GM21825 (cell line): ENCODE data around the gene EPHB6.

Experiments
- ATAC-seq: cut with Tn5 transposase; IDR thresholded peaks from one replicate; pipeline ENCODE4 v1.9.1; 2021; ENCODE audit warnings: mild to moderate bottlenecking, moderate library complexity; ENCODE audit not compliant: unreplicated experiment

Gene EPHB6

DNA sequence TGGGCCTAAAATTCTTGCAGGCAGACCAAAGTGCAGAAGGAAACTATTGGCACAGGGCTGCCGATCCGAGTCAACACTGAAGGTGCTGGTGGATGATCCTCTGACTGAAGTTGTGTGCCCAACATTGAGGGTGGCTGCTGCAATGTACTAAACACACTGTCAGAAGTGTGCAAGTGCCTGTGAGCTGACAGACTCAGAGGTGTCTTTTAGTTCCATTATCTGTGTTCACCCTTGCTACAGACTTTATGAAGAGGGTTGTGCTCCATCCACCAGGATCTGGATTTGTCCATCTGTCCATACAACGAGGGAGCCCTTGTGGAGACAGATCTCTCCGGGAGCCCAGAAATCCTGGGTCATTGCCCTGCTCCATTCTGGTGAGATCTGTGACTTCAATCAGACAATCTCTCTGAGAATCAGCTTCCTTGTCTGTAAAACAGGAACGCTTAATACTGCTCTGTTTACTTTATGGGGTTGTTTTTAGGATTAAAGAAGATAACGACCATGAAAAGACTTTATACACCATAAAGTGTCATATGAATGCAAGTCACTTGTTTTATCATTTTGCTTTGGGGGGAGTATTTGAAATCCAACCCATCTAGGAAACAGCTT, 40.2 kb downstream of the EPHB6 start:
- ATAC-seq, result no peak

DNA sequence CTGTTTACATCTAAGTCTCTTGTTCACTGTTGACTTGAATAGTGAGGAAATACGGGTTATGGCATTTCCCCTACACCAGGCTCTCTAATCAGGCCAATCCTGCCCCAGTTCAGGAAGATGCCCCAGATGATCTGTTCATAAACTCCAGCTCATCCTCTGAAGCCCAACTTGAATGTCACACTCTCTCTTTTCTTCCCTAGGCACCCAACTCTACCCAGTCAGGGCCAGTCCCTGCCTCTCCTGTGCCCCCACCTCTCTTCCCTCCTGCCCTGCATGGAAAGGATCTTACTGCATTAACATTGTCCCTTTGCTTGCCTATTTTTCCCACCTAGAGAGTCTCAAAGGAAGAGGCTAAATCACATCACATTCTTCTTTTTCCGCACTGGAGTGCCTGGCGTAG, 41.3 kb downstream of the EPHB6 start:
- ATAC-seq, result no peak

DNA sequence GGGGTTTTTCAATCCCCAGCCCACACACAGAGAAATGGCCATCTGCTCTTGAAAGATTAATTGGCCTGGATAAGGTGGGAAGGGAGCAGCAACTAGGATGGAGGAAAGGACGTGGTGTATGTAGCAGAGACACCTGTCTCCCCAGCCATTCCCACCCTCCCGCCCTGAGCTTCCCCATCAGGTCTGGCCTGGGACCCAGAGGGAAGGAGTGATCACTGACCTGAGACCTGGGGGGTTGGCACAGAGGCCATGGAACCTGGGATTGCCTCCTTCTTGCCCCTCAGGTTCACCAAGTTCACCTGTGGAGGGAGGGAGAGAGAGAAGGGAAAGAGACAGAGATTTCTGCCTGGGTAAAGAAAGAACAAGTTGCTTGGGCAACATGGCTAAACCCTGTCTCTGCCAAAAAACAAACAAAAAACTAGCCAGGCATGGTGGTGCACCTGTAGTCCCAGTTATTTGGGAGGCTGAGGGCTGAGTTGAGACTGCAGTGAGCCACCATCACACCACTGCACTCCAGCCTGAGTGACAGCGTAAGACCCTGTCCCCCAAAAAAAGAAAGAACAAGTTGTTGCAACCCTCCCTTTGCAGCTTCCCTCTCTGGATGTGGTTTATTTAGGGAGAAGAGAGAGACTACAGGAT, 42.0 kb downstream of the EPHB6 start:
- ATAC-seq, result no peak

DNA sequence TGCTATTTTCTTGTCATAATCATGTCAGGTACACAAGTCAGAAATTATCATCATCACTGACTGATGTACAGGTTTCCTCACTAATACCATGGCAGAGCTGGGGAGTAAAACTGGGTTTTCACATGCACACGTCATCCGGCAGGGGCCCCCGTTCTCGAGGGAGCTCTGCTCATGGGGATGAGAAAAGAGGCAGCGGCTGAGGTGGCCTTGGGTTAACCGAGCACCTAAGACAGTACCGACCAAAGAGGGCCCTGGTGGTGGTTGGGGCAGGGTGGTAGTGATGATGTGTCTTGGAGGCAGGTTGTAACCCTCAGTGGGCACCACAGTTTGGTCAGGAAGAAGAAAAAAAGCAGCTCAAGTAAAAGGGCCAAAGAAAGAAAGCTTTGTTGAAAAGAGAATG, 42.8 kb downstream of the EPHB6 start:
- no peak for ATAC-seq

DNA sequence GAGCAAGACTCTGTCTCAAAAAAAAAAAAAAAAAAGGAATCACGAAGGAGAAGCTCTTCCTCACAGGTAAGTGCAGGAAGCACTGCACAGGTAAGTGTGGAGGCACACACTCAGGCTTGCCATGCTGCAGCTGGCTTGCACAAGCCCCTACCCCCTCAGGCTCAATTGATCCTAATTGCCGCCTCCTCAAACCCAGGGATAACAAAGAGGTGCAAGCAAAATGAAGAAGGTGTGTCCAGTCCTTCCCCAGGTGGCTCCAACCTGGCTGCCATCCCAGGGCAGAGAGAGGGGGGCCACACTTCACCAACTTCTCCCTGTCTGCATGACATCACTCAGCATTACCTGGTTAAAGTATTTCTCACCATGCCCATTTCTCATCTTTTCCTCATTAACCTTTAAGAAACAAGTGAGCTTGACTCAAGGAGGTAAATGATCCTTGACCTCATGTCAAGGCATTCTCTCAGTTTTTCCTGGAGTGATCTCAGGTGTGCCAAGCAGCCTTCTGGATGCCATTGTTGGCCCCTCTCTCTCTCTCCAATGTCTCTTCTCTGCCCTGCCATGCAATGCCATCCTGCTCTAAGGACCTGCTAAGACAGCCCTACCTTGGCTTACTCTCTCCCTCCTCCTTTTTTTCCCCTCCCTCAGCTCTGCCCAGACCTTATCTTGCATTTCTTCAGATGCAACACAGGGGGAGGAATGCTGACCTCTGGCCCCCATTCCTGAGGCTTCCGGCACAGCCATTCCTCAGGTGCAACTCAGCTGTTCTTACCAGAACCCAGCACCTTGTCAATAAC, 43.7 kb downstream of the EPHB6 start:
- ATAC-seq, result no peak

DNA sequence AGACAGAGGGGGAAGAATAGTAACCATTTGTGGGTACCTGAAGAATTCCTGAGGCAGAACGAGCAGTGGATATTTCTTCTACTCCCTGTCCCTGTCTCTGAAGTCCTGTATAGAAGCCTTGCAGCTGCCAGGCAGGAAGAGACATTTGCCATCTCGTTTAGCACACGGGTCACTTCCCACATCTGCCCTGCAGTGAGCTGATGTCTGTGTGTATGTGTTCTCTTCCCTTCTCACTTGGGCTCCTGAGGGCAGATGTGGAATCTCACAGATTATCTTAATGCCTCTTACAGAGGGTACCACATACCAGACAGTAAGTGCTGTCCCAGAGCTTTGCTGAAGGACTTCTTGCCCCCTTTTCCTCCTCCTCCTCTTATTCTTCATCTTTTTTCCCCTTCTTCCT, 44.8 kb downstream of the EPHB6 start:
- no peak for ATAC-seq

DNA sequence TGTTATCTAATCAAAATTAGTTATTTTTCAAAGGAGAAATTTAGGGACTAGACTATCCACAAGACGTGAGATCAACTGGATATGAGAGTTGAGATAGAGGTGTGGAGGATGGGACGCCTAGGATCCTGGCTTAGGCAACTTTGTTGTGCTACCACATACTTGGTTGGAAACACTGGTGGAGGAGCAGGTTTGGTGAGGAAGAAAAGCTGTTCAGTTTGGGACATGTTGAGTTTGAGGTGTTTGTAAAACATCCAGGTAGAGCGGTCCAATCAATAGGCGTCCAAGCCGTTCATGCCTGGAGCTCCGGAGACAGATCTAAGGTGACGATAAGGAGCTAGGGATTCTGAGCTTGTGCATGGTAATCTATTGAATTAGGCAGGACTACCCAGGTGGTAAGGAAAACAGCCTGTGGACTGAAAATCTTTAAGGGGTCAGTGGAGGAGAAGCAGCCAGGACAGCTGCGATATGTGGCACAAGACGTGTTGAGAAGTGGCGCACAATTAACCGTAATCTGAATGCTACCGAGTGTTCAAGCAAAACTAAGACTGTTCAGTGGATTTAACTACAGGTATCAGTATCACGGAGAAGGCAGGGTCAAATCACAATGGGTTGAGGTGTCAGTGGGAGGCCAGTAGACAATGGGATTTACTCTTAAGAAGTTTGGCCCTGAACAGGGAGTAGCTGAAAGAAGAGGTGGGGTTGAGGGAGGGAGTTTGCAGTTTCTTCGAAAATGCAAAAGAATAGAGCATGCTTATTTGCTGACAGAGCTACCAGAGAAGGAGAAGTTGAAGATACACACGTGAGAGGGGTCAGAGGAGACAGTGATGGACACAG, 46.8 kb downstream of the EPHB6 start:
- ATAC-seq, result no peak

DNA sequence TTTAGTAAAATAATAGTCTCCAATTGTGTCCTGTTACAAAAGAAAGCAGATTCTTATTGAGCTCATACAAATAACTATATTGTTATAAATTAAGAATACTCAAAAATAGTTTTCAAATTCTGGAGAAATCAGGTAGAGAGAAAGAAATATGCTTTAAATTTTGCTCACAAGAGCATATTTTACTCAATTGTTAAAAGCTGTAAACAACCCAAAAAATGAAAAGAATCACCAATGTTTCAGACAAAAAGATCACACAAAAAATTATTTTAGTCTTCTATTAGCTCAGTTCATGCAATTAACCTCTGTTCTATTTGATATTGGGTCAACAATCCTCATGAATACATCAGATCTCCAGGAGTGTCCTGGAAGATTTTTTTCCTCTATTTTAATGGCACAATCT, 49.3 kb downstream of the EPHB6 start:
- ATAC-seq, result no peak

DNA sequence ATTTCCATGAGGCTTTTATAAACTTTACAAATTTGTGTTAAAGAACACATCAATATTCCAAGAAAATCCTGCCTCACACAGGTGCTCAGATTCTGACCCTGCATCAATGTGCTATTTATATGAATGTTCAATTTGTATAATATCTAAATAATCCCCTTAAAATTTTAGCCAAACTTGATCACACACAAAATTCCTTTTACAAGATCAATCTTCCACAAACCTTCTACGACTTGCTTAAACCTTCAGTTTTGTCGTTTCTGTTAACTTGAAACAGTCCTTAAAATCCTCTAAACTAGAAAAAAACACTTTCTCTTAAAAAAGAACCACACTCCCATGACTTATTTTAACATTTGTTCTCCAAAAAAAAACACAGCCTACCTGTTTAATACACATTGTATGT, 50.9 kb downstream of the EPHB6 start:
- no peak for ATAC-seq

DNA sequence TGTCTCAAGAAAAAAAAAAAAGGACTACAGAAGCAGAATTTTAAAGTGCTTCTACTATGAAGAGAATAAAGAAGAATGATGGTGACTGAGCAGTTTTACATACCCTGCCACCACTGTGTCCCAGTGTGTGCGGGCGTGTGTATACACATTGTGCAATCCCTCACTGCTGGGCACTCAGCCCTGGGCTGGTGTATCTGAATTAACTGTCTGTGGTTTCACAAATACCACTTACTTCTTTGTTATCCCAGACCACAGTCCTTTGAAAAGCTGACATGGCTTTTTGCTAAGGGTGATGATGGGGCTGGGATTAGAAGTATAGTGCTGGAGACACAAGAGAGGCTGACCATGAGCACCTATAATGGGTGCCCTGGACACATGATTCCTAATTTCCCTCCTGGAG, 51.8 kb downstream of the EPHB6 start:
- no peak for ATAC-seq

DNA sequence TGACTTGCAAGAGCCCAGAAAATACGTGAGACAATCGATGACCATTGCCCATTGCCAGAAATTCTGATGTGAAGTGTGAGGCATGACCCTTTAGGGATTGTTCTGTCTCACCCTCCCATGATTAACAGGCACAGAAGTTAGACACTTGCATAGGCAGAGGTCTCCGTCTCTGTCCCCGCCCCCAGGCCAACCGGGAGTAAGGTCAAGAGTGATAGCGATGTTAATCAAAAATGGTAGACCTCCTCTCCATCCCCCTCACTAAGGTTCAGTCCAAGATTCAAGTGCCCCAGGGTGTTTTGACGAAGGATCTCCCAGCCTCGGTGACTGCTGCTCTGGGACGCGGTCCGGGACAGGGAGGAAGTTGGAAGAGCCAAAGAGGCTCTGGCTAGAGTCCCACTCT, 53.4 kb downstream of the EPHB6 start:
- no peak for ATAC-seq

DNA sequence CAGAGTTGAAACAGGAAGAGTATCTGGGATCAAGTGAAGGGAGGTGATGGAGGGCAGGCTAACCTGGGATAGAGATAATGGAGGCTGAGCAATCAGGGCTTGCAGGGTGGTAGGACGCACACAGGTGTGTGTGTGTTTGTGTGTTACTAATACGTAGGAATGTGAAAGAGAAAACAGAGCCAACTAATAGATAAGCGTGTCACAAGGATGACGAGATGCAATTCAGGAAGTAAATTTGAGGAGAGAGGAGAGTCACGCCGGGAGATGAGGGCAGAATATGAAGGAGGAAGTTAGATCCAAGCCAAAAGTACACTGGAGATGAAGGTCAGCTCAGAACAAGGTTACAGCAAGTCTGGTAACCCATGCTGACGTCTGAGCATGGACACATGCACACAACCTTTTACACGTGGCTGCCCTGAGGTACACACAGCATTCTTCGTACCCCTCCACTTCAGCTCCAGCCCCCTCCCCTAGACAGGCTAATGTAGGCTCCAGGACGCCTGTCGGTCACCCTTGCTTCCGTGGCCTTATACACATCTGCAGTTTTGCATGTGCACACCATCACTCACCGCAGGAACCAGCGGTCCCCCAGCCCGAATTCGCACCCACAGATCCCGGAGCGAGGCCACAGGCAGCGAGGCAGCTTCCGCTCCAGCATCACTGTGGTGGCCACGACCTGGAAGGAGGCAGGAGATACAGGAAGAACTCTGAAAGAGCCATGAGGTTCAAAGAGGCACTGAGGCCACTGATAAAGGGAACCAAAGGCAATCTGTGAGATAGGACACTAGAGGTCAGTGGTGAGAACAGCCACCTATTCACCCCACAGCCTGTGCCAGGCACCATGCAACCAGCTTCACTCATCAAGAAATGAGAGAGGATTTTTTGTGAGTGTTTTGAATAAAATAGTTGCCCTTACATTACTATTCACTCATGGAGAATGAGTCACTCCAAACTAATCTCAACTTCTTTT, 54.3 kb downstream of the EPHB6 start:
- no peak for ATAC-seq

DNA sequence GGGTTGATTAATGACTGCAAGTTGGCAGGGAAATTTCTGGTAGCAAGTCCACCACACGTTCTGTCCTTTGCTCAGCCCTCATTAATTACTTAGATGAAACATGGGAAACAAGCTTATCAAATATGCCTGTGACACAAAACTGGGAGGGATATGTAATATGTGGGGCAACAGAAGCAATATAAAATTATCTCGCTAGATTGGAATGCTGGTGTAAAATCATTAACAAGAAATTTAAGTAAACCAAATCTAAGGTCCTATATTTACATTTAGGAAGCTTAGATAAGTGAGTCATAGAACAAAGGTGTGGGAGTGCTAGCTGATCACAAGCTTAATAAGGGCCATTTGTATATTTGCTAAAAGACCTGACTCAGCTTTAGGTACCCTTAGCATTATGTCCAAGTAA, 55.2 kb downstream of the EPHB6 start:
- no peak for ATAC-seq

DNA sequence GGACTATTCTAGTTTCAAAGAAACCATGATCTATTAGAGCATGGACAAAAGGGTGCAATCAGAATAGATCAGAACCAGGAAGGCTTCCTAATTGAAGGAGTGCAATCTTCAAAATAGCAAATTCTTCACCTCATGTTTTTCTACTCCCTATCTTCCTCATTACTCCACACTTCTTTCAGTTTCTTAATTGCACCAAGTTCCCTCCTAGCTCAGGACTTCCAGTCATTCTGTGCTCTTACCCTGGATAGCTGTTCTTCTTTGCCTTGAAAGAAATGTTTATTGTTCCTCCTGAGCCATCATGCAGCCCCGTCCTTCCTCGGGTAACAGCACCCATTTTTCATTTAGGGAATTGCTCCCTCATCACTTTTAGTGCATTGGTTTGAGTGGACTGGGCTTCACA, 55.6 kb downstream of the EPHB6 start:
- no peak for ATAC-seq

DNA sequence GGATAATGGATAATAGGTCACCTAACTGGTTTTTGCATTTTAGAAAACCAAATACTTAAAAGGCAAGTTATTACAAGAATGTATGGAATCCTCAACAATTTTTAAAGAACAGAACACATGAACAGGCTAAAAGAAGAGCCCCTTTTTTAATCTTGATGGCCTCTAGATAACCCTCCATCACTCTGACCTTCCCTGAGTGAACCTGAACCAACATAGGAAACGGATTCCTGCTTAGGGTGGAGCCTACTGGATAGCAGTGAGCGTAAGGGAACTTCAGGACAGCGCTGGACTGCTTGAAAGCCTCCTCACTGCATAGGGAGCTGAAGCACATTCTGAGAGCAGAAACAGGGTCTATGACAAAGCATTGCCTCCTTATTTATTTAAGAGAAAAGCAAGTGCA, 58.2 kb downstream of the EPHB6 start:
- no peak for ATAC-seq

DNA sequence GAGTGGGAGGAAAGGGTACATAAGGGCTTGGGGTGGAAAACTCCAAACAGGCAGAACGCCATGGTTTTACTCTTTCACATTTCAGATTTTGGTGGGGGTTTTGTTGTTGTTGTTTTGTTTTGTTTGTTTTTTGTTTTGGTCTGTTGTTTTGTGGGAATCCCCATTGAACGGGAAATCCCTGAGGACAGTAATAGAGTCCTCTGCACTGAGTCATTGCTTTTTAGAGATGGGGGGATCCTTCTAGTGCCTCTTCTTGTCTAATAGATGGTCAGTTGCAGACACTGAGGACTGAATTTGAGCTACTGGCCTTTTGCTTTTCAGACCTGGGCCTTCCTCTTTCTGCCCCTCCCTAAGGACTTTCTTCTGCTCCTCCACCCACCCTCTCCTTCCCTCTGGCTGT, 58.7 kb downstream of the EPHB6 start:
- ATAC-seq, result no peak

DNA sequence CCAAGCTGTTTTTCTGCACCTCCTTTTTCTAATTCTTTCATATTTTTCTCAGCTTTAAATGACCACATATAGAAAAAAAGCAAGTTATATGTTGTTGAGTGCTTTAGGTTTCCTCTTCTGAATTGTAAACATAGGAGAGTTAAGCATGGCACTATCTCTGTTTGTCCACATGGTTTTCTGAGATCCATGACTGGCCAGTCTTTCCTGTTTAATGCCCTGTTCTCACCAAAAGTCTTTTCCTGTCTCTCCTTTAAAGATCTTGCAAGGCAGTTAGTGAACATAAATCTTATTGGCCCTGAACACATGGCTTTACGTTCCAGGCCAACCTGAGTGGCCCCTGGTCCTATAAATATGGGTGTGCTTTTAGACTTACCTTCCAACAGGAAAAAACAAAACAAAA, 59.2 kb downstream of the EPHB6 start:
- ATAC-seq, result no peak

DNA sequence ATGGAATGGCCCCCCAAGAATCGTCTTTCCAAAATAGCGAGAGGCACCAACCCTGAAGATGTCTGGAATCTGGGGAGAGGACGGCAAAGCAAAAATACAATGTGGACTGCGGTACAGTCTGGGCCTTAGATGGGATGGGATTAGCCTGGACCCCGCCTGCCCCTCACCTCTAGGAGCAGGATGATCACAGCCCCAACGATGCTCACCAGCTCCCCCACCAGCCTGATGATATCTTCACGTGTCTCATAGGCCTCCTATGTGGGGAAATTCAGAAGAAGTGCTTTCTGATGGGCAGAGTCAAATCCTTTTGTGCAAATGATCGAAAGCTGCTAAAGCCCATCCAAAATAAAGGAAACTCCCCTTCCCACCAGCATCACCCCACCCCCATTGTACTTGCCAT, 60.4 kb downstream of the EPHB6 start:
- no peak for ATAC-seq

DNA sequence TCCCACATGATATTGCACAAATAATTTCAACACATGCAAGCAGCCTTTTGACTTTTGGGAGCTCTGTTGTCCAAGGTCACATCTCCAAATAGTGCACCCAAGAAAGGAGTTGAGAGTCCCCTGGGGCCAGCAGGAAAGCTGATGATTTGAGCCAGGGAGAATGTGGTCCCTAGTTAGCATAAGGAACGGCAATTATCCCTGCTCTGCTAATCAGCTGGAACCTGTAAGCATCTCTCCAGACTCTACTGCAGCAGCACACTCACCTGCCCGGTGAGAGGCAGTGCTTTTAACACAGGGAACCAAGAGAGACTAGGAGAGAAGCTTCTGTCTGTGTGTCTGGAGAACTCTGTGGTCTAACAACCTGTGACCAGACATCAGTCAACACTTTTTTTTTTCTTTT, 61.6 kb downstream of the EPHB6 start:
- no peak for ATAC-seq

DNA sequence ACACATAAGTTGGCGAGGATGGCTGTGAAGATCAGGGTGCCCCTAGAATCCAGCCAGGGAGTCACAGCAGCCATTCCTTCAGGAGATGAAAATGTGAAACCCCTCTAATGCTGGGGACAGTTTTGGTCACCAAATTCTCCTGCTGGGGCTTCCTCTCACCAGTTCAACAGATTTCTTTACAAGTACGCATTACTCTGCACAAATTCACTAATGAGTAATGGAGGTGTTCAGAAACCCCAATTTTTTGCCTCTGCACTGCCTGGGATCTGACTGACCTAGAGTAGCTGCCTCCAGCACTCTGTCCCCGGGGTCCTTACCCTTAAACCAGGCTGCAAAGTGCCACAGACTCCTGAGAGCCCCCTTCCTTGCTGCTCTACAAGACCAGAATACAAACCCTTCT, 62.6 kb downstream of the EPHB6 start:
- no peak for ATAC-seq
